Tibial artery (tissue), 4 donors: ENCODE measurements around the gene TMEM253.

Experiments
- DNase-seq, 2 donors: peaks; one replicate each; pipeline ENCODE4 v3.0.0-alpha.2; 2019
- H3K27ac ChIP-seq, 2 donors: fragments of 200-600 bp; sonication (generic) in 1 of 2; 1 replicate in 1 of 2; 2 replicates in 1 of 2; pipeline ENCODE4 v1.5.1; 2018 to 2019; ENCODE audit warnings: mild to moderate bottlenecking in 1 of 2
- H3K27me3 ChIP-seq, 2 donors: fragments of 200-600 bp; sonication (generic) in 1 of 2; one replicate each; pipeline versions ENCODE4 v1.5.1 to v1.6.0; 2016 to 2019
- H3K36me3 ChIP-seq, 3 donors: fragments of 200-600 bp; sonication (generic) in 2 of 3; one replicate each; pipeline ENCODE4 v1.5.1; 2016 to 2019; ENCODE audit warnings: mild to moderate bottlenecking in 2 of 3
- H3K4me1 ChIP-seq, 4 donors: fragments of 200-600 bp; sonication (generic) in 2 of 4; 1 replicate in 3 of 4; 2 replicates in 1 of 4; pipeline ENCODE4 v1.5.1; 2016 to 2019
- H3K4me3 ChIP-seq, 2 donors: fragments of 200-600 bp; sonication (generic) in 1 of 2; 1 replicate in 1 of 2; 2 replicates in 1 of 2; pipeline ENCODE4 v1.5.1; 2018 to 2019; ENCODE audit warnings: mild to moderate bottlenecking in 2 of 2
- H3K9me3 ChIP-seq, 3 donors: fragments of 200-600 bp; sonication (generic) in 1 of 3; one replicate each; pipeline ENCODE4 v1.5.1; 2016 to 2019
- intact Hi-C: fragments of 100-400 bp; cut with DNase I; formaldehyde crosslinking; loops from one replicate; pipeline ENCODE4 v1.15.0; 2023; ENCODE audit warnings: low total_unique reads
- TF ChIP-seq, protein P1 (sequence below), 2 experiments: fragments of 200-600 bp in 1 of 2; fragments of 450-650 bp in 1 of 2; IDR thresholded peaks; one replicate each; pipeline ENCODE4 v1.5.1; 2017 to 2019; ENCODE audit warnings: antibody characterized with exemption in 2 of 2, mild to moderate bottlenecking in 1 of 2, moderate library complexity in 1 of 2

Gene TMEM253

DNA sequence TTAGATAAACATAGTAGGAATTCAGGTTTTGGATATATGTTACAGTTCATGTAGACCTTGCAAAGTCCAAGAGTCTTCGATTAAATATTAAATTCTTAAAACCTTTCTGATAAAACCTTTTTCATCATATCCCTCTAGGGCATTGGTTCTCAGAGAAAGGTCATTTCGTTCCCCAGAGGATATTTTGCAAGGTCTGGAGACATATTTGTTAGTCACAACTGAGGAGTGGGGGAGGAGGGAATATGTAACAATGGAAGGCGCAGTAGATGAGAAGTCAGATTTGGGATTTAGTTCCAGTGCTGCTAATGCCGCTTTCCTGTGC, 5.3 kb downstream of the TMEM253 start:
- Histone ChIP-seq H3K4me1 (peaks cover 0 to 33% (median 26%) of the 10 kb centered on the region in 4 donors), H3K9me3 (no peaks in the 10 kb centered on the region), H3K4me3 (no peak overlapping the region), H3K36me3 (no peaks in the 10 kb centered on the region), H3K27me3 (no peaks in the 10 kb centered on the region), H3K27ac (peak overlapping the region; percentile 23 to 36)
- no peak for DNase-seq
- intact Hi-C loops = loop anchor here (1.0 kb wide), 1 partner anchor 15 kb away; no protein-coding TSS in a partner anchor
- TF ChIP-seq, protein P1, sequence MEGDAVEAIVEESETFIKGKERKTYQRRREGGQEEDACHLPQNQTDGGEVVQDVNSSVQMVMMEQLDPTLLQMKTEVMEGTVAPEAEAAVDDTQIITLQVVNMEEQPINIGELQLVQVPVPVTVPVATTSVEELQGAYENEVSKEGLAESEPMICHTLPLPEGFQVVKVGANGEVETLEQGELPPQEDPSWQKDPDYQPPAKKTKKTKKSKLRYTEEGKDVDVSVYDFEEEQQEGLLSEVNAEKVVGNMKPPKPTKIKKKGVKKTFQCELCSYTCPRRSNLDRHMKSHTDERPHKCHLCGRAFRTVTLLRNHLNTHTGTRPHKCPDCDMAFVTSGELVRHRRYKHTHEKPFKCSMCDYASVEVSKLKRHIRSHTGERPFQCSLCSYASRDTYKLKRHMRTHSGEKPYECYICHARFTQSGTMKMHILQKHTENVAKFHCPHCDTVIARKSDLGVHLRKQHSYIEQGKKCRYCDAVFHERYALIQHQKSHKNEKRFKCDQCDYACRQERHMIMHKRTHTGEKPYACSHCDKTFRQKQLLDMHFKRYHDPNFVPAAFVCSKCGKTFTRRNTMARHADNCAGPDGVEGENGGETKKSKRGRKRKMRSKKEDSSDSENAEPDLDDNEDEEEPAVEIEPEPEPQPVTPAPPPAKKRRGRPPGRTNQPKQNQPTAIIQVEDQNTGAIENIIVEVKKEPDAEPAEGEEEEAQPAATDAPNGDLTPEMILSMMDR (IDR thresholded peaks at IDR 0.05) = no peak

DNA sequence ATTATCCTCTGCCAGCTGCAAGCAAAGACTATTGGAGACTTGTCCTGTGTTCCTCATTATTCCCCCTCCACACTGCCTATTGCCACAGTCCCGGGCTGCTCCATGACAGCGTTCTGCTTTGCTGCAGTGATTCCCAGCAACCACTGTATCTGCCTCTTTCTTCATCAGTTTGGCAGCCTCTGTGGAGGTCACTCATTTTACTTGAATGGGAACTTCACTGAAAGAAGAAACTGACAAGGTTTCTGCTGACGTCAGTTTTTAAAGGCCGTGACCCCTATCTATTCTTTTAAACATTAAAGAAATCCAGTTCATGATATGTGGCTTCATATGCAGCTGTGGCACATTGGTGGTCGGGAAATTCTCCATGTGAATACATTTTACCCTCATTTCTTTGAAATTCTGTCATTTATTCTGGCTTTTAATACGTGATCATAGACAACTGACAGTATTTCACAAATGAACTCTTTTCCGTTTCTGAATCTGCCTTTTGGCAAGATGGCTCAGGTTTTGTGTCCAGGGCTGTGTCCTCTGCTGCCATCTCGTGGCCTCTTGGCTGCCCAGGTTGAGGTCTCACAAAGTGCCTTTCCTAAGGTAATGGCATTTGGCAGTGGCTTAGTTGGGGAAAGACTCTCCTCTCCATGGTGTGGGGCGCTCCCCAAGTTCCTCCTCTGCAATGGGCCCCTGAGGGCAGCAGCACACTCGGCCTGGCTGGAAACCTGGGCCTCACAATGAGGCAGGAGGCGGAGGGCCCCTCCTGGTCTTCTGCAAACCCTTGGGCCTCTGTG, 5.8 kb downstream of the TMEM253 start:
- H3K27ac ChIP-seq = peak overlapping the region; percentile 23 to 36
- H3K4me1 ChIP-seq = peaks cover 0 to 33% (median 26%) of the 10 kb centered on the region in 4 donors
- no peaks in the 10 kb centered on the region for H3K27me3 ChIP-seq
- intact Hi-C loops = loop anchor here (1.0 kb wide), 1 partner anchor 15 kb away; no protein-coding TSS in a partner anchor
- TF ChIP-seq, protein P1 (IDR thresholded peaks at IDR 0.05) = peak; percentile 74 to 92
- H3K4me3 ChIP-seq = peak overlapping the region in 1 of 2 donors; percentile 21
- H3K36me3 ChIP-seq = no peaks in the 10 kb centered on the region
- peak; percentile 73 to 85 for DNase-seq
- no peaks in the 10 kb centered on the region for H3K9me3 ChIP-seq

DNA sequence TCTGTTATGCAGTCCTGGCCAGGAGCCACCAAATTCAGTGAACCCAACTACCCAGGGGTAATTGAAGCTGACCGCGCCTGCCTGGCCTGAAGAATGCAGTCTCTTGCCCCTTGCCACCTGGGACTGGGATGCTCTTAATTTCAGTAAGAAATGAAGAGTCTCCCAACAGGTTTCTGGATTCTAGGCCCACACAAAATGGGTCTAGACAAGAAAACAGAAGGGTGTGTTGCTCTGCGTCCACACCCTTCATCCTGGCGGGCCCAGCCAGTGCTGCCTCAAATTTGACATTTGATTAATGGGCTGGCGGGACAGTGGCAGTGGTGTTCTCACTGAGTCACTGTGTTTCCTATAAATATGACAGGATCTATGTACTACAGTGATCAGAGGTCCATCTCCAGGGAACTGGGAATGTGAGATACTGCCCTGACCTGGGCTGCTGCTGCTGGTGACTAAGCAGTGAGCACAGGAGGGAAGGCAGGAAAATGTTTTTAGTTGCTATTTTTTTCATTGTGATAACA, 6.5 kb downstream of the TMEM253 start:
- Histone ChIP-seq H3K4me3 (no peak overlapping the region), H3K27me3 (no peaks in the 10 kb centered on the region), H3K9me3 (no peaks in the 10 kb centered on the region), H3K4me1 (peaks cover 0 to 33% (median 26%) of the 10 kb centered on the region in 4 donors), H3K27ac (peak overlapping the region; percentile 23 to 36), H3K36me3 (no peaks in the 10 kb centered on the region)
- TF ChIP-seq, protein P1 (IDR thresholded peaks at IDR 0.05) = no peak
- peak in 1 of 2 donors; percentile 25 for DNase-seq
- intact Hi-C loops = no loop called here

DNA sequence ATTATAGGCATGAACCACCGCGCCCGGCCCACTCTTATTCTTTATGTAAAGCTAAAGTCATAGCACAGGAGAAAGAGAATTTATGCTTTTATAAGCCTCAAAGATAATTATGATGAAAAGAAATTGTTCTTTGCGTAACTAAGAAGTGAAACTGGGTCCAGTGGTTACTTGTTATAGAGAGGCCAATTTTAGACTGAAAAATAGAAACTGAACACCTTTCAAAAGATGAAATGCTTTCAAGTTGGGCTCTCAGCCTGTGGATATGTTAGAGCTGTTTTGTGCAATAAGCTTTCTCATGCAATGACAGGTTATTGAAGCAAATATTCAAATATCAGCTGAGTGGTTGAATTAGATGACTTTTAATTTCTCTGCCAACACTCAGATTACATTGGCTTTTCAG, 7.9 kb downstream of the TMEM253 start:
- no peak overlapping the region for H3K27ac ChIP-seq
- no peaks in the 10 kb centered on the region for H3K36me3 ChIP-seq
- H3K4me3 ChIP-seq = no peak overlapping the region
- H3K4me1 ChIP-seq = peaks cover 0 to 29% (median 18%) of the 10 kb centered on the region in 4 donors
- H3K27me3 ChIP-seq = no peaks in the 10 kb centered on the region
- TF ChIP-seq, protein P1 (IDR thresholded peaks at IDR 0.05) = no peak
- no peaks in the 10 kb centered on the region for H3K9me3 ChIP-seq
- intact Hi-C loops = no loop called here
- no peak for DNase-seq

DNA sequence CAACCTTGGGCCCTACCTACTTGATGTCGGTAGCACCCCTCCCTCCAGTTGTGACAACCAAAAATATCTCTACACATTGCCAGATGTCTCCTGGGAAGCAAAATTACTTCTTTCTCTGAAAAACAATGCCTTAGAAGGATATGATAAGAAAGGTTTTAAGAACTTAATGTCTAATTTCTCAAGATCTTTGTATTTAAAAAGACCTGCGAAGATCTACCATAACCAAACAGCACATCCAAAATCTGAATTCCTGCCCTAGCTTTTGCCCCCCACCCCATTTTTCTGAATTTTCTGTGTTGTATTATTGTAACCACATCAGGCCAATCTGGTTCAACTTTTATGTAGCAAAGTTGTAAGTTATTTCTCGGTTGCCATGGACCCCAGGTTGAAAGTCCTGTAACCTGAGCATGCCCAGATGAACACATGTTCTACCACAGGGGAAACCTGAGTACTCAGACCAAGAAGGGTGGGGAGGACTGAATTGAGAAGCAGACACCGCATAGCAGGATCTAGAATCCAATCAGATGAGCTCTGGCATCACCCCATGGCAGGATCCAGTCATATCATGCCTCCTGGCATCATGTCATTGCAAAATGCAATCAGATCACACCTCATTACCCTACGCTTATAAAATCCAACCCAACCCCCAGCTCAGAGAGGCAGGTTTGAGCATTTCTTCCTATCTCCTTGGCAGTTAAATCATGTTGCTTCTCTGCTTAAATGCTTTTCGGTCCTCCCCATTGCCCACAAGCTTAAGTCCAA, 8.7 kb downstream of the TMEM253 start:
- H3K27me3 ChIP-seq = no peaks in the 10 kb centered on the region
- no peaks in the 10 kb centered on the region for H3K36me3 ChIP-seq
- H3K27ac ChIP-seq = no peak overlapping the region
- intact Hi-C loops = no loop called here
- no peak overlapping the region for H3K4me3 ChIP-seq
- TF ChIP-seq, protein P1 (IDR thresholded peaks at IDR 0.05) = no peak
- DNase-seq = no peak
- peaks cover 0 to 25% (median 18%) of the 10 kb centered on the region in 4 donors for H3K4me1 ChIP-seq
- H3K9me3 ChIP-seq = no peaks in the 10 kb centered on the region
